HG02571 (cell line): ENCODE results near the gene CLCNKB.
"Not testable (repeated sequence)": the region's sequence is repeated elsewhere in the genome, so short reads cannot be mapped to it uniquely, and the experiment has no call there.

Experiments used
- ATAC-seq: cut with Tn5 transposase; IDR thresholded peaks from one replicate; pipeline ENCODE4 v1.9.1; 2021; ENCODE audit warnings: mild to moderate bottlenecking, moderate library complexity; ENCODE audit not compliant: unreplicated experiment

Gene CLCNKB

GRCh38 chr1:16043521-16043920, at the start of gene CLCNKB:
CLCNKB (plus strand) TSS chr1:16043782; CDS start chr1:16044493, 711 bp downstream.
- no peak for ATAC-seq

DNA sequence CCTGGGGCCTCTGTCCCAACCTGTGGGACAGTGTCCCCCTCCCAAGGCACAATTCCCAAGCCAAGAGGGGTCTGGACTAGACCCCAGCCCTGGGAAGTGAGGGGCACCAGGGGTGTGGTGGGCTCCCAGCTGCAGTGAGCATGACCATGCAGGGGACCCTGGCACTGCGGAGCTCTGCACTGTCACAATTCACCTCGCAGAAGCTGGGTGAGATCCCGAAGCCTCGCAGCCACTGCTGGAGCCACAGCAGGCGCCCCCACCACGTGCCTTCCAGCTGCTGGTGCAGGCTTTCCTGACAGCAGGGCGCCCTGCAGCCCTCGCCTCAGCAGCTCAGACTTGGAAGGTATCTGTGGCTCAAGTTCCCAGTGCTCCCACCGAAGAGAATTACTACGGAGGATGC, 49.5 kb upstream of the CLCNKB start:
- no peak for ATAC-seq

GRCh38 chr1:15994590-15995351, 48.8 kb upstream of the CLCNKB start:
- ATAC-seq: no peak

DNA sequence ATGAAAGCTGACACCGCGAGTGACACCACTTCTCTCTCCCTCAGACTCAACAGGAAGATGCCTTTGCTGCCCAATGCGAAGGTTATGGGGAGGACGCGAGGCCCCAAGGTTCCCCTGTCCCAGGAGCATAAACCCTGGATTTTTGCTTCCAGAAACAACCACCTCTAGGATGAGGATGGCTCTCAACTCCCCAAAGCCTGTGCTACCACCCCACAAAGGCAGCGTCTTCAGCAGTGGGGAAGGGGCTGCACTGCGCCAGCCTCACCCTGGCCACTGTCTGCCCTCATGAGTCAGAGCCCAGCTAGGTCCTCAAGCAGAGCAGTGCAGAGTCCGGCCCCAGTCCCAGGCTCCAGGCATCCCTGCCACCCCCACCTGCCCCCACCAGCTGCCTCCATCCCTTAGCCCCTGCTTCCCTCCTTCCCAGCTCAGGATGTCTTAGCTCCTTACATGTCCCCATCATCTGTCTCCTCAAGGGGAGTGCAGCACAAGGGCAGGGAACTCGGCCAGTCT, 46.5 kb upstream of the CLCNKB start:
- no peak for ATAC-seq

- ATAC-seq: no peak
These were observed 45.8 kb upstream of the CLCNKB start for GRCh38 chr1:15997637-15998280.

GRCh38 chr1:15998929-15999328, 44.7 kb upstream of the CLCNKB start:
- no peak for ATAC-seq

- not testable (repeated sequence) for ATAC-seq
These were observed 42.3 kb upstream of the CLCNKB start for GRCh38 chr1:16001274-16001673.

DNA sequence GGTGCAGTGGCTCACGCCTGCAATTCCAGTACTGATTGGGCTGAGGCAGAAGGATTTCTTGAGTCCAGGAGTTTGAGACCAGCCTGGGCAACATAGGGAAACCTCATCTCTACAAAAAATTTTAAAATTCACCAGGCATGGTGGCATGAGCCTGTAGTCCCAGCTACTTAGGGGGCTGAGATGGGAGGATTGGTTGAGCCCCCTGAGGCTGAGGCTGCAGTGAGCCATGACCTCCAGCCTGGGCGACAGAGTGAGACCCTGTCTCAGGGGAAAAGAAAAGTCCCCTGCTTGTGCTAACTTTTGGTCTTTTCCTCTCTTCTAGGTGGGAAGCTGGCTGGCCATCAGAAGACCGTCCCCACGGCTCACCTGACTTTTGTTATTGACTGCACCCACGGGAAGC, 38.0 kb upstream of the CLCNKB start:
- ATAC-seq: no peak

- no peak for ATAC-seq
These were observed 37.6 kb upstream of the CLCNKB start for GRCh38 chr1:16006010-16006409.

GRCh38 chr1:16006552-16007485, 36.8 kb upstream of the CLCNKB start:
- no peak for ATAC-seq

- ATAC-seq: no peak
These were observed 35.8 kb upstream of the CLCNKB start for GRCh38 chr1:16007671-16008341.

DNA sequence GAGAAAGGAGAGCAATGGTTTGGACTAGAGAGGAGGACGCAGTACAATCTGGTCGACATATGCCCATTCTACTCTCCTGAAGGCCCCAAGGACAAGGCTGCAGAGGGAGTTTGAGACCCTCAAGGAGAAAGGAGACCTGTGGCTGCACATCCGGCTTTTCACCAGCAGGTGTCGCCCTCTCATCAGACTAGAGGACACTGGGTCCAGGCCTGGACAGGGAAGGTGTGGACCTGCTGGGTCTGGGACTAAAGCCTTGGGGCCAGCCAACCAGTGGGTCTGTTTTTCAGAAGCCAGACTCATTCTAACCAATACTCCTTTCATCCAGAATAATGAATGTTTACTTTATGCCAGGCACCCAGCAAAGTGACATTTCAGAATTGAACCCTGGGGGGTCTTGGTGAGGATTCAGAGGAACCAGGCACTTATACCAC, 34.5 kb upstream of the CLCNKB start:
- ATAC-seq: no peak

DNA sequence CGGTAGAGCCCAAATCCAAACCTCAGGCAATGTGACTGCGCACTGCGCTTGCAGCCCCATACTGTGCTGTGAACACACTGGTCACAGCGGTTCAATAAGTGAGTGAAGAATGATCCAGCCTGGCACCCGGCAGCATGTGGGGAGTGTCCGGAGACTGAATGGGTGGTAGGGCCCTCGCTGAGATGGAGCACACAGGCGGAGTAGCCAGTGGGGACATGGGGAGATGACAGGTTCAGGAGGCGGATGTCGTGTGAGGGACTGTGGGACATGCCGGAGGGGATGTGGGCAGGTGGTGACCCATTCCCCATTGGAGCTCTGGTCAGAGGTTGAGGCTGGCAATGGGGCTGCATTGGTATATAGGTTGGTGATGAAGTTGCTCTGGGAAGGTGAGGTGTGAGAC, 33.9 kb upstream of the CLCNKB start:
- no peak for ATAC-seq

GRCh38 chr1:16010837-16011236, 32.7 kb upstream of the CLCNKB start:
- no peak for ATAC-seq

DNA sequence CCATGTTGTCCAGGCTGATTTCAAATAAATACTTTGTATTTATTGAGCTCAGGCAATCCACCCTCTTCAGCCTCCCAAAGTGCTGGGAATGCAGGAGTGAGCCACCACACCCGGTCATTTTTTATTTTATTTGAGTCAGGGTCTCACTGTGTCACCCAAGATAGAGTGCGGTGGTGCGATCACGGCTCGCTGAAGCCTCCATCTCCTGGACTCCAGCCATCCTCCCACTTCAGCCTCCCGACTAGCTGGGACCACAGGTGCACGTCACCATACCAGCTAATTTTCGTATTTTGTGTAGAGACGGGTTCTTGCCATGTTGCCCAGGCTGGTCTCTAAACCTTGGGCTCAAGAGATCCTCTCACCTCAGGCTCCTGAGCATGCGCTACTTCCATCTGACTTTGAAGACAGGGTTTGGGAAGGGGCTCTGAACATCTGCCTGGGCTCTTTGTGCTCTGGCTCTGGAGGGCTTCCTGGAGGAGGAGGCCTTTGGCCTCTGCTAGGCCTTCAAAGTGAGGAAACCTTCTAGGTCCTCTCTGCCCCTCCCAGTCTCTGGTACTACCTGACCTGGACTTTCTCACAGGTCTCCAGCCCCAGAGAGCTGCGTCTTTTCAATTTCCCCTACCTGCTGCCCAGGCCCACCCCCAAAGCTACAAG, 31.5 kb upstream of the CLCNKB start:
- ATAC-seq: no peak

GRCh38 chr1:16012590-16013219, 30.9 kb upstream of the CLCNKB start:
- ATAC-seq: no peak

- ATAC-seq: no peak
These were observed 30.2 kb upstream of the CLCNKB start for GRCh38 chr1:16013220-16013907.

DNA sequence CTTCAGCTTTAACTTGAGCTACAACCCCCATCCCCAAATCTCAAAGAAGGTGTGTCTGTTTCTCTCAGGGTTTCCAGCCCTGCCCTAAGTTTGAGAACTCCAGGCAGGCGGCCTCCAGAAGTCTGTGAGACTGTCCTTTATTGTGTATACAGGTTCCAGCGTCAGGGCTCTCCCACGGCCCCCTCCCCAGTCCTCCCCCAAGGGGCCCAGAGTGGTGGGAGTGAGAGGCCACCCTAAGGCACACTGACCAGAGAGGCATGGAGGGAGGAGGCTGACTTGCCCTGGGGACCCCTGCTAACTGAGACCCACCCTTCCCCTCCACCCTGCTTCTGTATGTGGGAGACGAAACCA, 29.7 kb upstream of the CLCNKB start:
- ATAC-seq: no peak
